ENCODE data around the gene GPS1. TPM values are rescaled to one million over a fixed set of nuclear protein-coding genes. Genes with fewer than 3 reads are reported as not detected.
A peak's percentile ranks its signal among the peaks of the same experiment; 100 is the strongest.

Gene GPS1
- total and polyA plus RNA-seq, 4 experiments from 2014 or later, result 85.1 to 148 (median 114) TPM

- ChIA-PET CTCF (ENCODE audit: partially characterized antibody) (no interaction called here), POLR2A (ENCODE audit: partially characterized antibody) (interaction anchor here (0.9 to 1.6 kb wide), 4 partner anchors 20 to 63 kb away, joined by 3 to 4 read pairs (median 3); no protein-coding TSS in a partner anchor)
- Histone ChIP-seq H3K27ac (ENCODE audit: low read depth, low read length) (no peak overlapping the region), H3K4me1 (ENCODE audit: insufficient read depth, low read length) (peaks cover 33% of the 10 kb centered on the region), H3K9me3 (ENCODE audit: control insufficient read depth in 1 of 2, low read length in 2 of 2) (no peaks in the 10 kb centered on the region), H3K27me3 (ENCODE audit: insufficient read depth, low read length) (no peaks in the 10 kb centered on the region), H3K4me3 (ENCODE audit: low read length in 2 of 2) (no peak overlapping the region), H3K36me3 (ENCODE audit: insufficient read depth, low read length) (no peaks in the 10 kb centered on the region)
- Mint-ChIP-seq H3K36me3 (peaks cover 0 to 2% of the 10 kb centered on the region in 2 donors), H3K27me3 (no peaks in the 10 kb centered on the region), H3K4me3 (peak overlapping the region in 3 of 8 donors; percentile 1 to 25 (median 14)), H3K27ac (peak overlapping the region in 6 of 7 donors; percentile 29 to 85 (median 54)), H3K4me1 (peaks cover 8 to 37% (median 15%) of the 10 kb centered on the region in 4 donors), H3K9me3 (no peaks in the 10 kb centered on the region)
- peak in 1 of 5 donors; percentile 41 for DNase-seq
- intact Hi-C loops (cut with micrococcal nuclease), result no loop called here
These were observed 50.3 kb downstream of the GPS1 start for GRCh38 chr17:82101767-82102679.

DNA sequence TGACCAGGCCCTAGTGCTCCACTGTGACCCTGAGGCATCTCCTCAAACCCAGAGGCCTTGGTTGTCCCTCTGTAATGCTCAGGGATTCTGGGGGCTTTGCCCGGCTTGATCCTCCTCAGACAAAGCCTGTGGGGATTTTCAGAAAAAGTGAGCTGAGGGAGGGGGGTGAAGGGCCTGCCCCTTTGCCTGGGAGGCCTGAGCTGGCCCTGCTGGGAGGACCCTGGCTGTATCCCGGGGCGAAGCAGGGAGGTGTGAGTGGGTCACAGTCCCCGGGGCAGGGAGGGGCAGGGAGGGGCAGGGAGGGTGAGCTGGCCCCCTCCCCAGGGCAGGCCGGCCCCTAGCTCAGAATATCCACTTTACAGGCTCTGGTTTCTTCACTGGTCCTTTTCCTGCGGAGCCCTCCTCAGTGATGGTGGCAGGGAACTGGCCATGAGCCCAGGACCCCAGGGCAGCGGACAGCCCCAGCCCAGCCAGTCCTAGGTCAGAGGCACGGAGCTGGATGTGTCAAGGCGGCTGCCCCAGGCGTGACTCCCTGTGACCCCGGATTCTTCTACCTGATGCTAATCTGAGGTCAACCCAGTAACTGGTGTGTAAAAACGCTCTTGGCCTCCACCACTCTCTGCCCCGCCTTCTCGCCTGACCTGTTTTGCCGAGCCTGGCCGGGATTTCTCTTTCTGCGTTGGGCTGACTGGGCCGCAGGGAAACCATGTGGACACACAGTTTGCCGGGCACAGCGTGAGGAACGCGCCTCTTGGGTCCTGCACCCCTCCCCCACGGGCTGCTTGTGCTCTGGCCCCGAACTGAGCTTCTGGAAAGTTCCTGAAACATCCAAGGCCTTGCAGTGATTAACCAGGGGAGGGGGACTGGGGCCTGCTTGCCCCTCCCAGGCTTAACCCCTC is 52.1 kb downstream of the GPS1 start:
- H3K36me3 Mint-ChIP-seq, result peaks cover 2 to 3% of the 10 kb centered on the region in 2 donors
- Histone ChIP-seq H3K4me3 (ENCODE audit: low read length in 2 of 2) (no peak overlapping the region), H3K4me1 (ENCODE audit: insufficient read depth, low read length) (peaks cover 44% of the 10 kb centered on the region), H3K9me3 (ENCODE audit: control insufficient read depth in 1 of 2, low read length in 2 of 2) (no peaks in the 10 kb centered on the region), H3K36me3 (ENCODE audit: insufficient read depth, low read length) (no peaks in the 10 kb centered on the region), H3K27ac (ENCODE audit: low read depth, low read length) (no peak overlapping the region), H3K27me3 (ENCODE audit: insufficient read depth, low read length) (no peaks in the 10 kb centered on the region)
- CTCF ChIA-PET (ENCODE audit: partially characterized antibody), result interaction anchor here (1.0 kb wide), 1 partner anchor 24 kb away, joined by 3 read pairs; no protein-coding TSS in a partner anchor
- intact Hi-C loops (cut with micrococcal nuclease), result no loop called here
- no peaks in the 10 kb centered on the region for H3K9me3 Mint-ChIP-seq
- peak in 1 of 5 donors; percentile 29 for DNase-seq
- H3K27me3 Mint-ChIP-seq, result no peaks in the 10 kb centered on the region
- POLR2A ChIA-PET (ENCODE audit: partially characterized antibody), result interaction anchor here (1.4 to 6.3 kb wide), 2 partner anchors 23 to 74 kb away, joined by 4 to 65 read pairs; no protein-coding TSS in a partner anchor
- no peak overlapping the region for H3K4me3 Mint-ChIP-seq
- peaks cover 8 to 54% (median 19%) of the 10 kb centered on the region in 4 donors for H3K4me1 Mint-ChIP-seq
- H3K27ac Mint-ChIP-seq, result peak overlapping the region in 4 of 7 donors; percentile 57 to 89 (median 80)

DNA sequence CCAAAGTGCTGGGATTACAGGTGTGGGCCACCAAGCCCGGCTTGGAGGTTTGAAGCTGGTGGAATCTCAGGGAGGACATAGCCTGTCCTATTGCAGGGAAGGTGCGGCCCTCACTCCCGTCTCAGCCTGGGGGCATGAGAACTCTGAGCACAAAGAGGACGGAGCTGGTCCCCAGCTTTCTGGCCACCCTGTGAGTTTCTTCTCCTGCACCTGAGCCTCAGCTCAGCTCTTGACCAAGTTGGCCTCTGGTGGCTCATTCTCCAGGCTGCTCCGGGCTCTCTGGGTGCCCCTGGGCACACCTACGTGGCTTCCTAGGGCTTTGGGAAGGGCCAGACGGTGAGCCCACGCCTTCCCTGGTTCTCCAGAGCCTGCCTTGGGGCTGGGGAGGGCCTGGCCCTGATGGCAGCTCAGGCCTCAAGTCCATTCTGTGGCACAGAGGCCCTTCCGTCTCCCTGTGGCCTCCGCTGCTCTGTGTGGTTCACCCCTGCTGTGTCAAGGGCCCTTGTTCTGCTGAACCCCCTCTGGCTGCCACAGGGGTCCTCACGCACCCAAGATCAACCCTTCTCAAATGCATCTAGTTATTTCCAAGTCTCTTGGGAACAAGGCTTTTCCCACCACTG is 53.2 kb downstream of the GPS1 start:
- H3K4me3 Mint-ChIP-seq, result peak overlapping the region; percentile 41 to 89 (median 56)
- CTCF ChIA-PET (ENCODE audit: partially characterized antibody), result interaction anchor here (1.0 to 2.6 kb wide), 2 partner anchors 23 to 75 kb away, joined by 3 to 14 read pairs; no protein-coding TSS in a partner anchor
- peak overlapping the region; percentile 67 to 98 (median 86) for H3K27ac Mint-ChIP-seq
- H3K4me1 ChIP-seq (ENCODE audit: insufficient read depth, low read length), result peaks cover 35% of the 10 kb centered on the region
- no peak overlapping the region for H3K4me3 ChIP-seq (ENCODE audit: low read length in 2 of 2)
- POLR2A ChIA-PET (ENCODE audit: partially characterized antibody), result interaction anchor here (1.9 to 6.3 kb wide), 2 partner anchors 22 to 82 kb away, joined by 9 to 65 read pairs; partner anchors contain the start of genes CENPX and LRRC45
- H3K27ac ChIP-seq (ENCODE audit: low read depth, low read length), result peak overlapping the region; percentile 65
- H3K9me3 Mint-ChIP-seq, result no peaks in the 10 kb centered on the region
- peaks cover 2 to 3% of the 10 kb centered on the region in 2 donors for H3K36me3 Mint-ChIP-seq
- H3K4me1 Mint-ChIP-seq, result peaks cover 8 to 53% (median 20%) of the 10 kb centered on the region in 4 donors
- no peaks in the 10 kb centered on the region for H3K27me3 ChIP-seq (ENCODE audit: insufficient read depth, low read length)
- no peaks in the 10 kb centered on the region for H3K27me3 Mint-ChIP-seq
- no peak for DNase-seq
- intact Hi-C loops (cut with micrococcal nuclease), result no loop called here
- H3K9me3 ChIP-seq (ENCODE audit: control insufficient read depth in 1 of 2, low read length in 2 of 2), result no peaks in the 10 kb centered on the region
- no peaks in the 10 kb centered on the region for H3K36me3 ChIP-seq (ENCODE audit: insufficient read depth, low read length)

- Mint-ChIP-seq H3K36me3 (peaks cover 2 to 3% of the 10 kb centered on the region in 2 donors), H3K27ac (peak overlapping the region; percentile 67 to 98 (median 94)), H3K27me3 (no peaks in the 10 kb centered on the region), H3K9me3 (no peaks in the 10 kb centered on the region), H3K4me3 (peak overlapping the region; percentile 45 to 94 (median 88)), H3K4me1 (peaks cover 9 to 51% (median 22%) of the 10 kb centered on the region in 4 donors)
- Histone ChIP-seq H3K27ac (ENCODE audit: low read depth, low read length) (peak overlapping the region; percentile 65), H3K36me3 (ENCODE audit: insufficient read depth, low read length) (no peaks in the 10 kb centered on the region), H3K4me3 (ENCODE audit: low read length in 2 of 2) (peak overlapping the region; percentile 63 to 84), H3K27me3 (ENCODE audit: insufficient read depth, low read length) (no peaks in the 10 kb centered on the region), H3K4me1 (ENCODE audit: insufficient read depth, low read length) (peaks cover 35% of the 10 kb centered on the region), H3K9me3 (ENCODE audit: control insufficient read depth in 1 of 2, low read length in 2 of 2) (no peaks in the 10 kb centered on the region)
- ChIA-PET CTCF (ENCODE audit: partially characterized antibody) (interaction anchor here (0.6 to 2.6 kb wide), 6 partner anchors 8 to 101 kb away, joined by 3 to 14 read pairs (median 5); partner anchors contain the start of gene DCXR), POLR2A (ENCODE audit: partially characterized antibody) (interaction anchor here (0.7 to 6.3 kb wide), 15 partner anchors 7 to 272 kb away, joined by 3 to 65 read pairs (median 6); partner anchors contain the start of genes CENPX, DCXR, DUS1L and FASN)
- intact Hi-C loops (cut with micrococcal nuclease), result no loop called here
- no peak for DNase-seq
These were observed 53.8 kb downstream of the GPS1 start for GRCh38 chr17:82105417-82105881.

- CTCF ChIA-PET (ENCODE audit: partially characterized antibody), result interaction anchor here (0.6 to 2.6 kb wide), 7 partner anchors 9 to 100 kb away, joined by 3 to 14 read pairs (median 5); partner anchors contain the start of gene DCXR
- Histone ChIP-seq H3K27me3 (ENCODE audit: insufficient read depth, low read length) (no peaks in the 10 kb centered on the region), H3K27ac (ENCODE audit: low read depth, low read length) (peak overlapping the region; percentile 65), H3K36me3 (ENCODE audit: insufficient read depth, low read length) (no peaks in the 10 kb centered on the region), H3K4me1 (ENCODE audit: insufficient read depth, low read length) (peaks cover 35% of the 10 kb centered on the region), H3K4me3 (ENCODE audit: low read length in 2 of 2) (peak overlapping the region; percentile 63 to 84), H3K9me3 (ENCODE audit: control insufficient read depth in 1 of 2, low read length in 2 of 2) (no peaks in the 10 kb centered on the region)
- intact Hi-C loops (cut with micrococcal nuclease), result loop anchor here (1.0 kb wide), 1 partner anchor 20 kb away; no protein-coding TSS in a partner anchor
- Mint-ChIP-seq H3K36me3 (peaks cover 2 to 3% of the 10 kb centered on the region in 2 donors), H3K27ac (peak overlapping the region; percentile 94 to 98 (median 97)), H3K9me3 (no peaks in the 10 kb centered on the region), H3K4me1 (peaks cover 9 to 51% (median 23%) of the 10 kb centered on the region in 4 donors), H3K4me3 (peak overlapping the region; percentile 86 to 94 (median 89)), H3K27me3 (no peaks in the 10 kb centered on the region)
- POLR2A ChIA-PET (ENCODE audit: partially characterized antibody), result interaction anchor here (0.7 to 6.3 kb wide), 21 partner anchors 8 to 273 kb away, joined by 3 to 65 read pairs (median 5); partner anchors contain the start of genes CENPX, DCXR, DUS1L and FASN
- peak; percentile 52 to 67 (median 54) for DNase-seq
These were observed 54.4 kb downstream of the GPS1 start for GRCh38 chr17:82105882-82106687.

All from CD4-positive, alpha-beta memory T cell (primary cell).